ENCODE results near the gene CTSZ. TPM values are rescaled to one million over a fixed set of nuclear protein-coding genes. Genes with fewer than 3 reads are reported as not detected.

Gene CTSZ
- total and polyA plus RNA-seq, 2 of the 8 experiments (the other 6 are each of a cell fraction or from before 2014, with no cell fraction given), result 32.8 to 34.0 TPM

DNA sequence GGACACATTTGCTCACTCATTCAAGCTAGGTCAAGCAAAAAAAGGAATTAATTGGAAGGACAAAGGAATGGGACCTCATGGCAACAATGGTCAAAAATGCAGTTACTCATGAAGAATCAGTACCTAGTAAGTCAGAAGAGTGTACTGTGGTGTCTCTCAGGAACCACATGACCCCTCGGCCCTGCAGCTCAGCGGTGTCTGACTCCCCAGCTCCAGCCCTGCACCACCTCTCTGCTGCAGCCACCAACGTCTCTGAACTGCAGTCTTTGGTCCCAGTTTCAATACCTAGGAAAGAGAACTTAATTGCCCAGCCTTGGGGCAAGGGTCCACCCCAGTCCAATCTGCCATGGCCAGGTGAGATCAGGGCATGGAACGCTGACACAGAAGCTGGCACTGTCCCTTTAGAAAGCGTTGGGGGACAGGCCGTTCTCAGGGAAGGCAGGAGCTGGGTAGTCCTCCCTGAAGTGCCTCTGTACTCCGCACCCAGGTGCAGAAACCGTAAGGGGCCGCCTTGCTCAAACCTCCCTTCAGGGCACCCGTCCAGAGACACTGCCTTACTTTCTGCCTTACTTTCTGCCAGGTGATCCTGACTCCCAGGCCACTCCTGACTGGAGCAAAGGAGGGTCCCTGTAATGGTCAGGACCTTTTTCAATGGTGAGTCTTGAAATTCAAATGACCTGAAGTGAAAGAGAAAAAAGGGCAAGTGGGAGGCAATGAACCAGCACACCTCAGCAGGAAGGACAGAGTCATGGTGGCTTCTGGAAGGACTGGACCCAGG is 39.2 kb downstream of the CTSZ start:
- no peaks in the 10 kb centered on the region for H3K23me2 ChIP-seq (ENCODE audit: low read depth, low read length)
- FAIRE-seq, result no peak
- POLR2A ChIA-PET (ENCODE audit: partially characterized antibody), result no interaction called here
- TF ChIP-seq ZNF274 (IDR thresholded peaks at IDR 0.05; ENCODE audit: borderline replicate concordance, extremely low read depth, low read length) (no peak), HDAC6 (IDR thresholded peaks at IDR 0.05; ENCODE audit: low read depth, low read length) (no peak), POU5F1 (IDR thresholded peaks at IDR 0.05; ENCODE audit: low read depth, low read length) (no peak), CBX5 (IDR thresholded peaks at IDR 0.05; ENCODE audit: low read depth, low read length) (no peak), NANOG (IDR thresholded peaks at IDR 0.05; ENCODE audit: insufficient read depth, low read depth, low read length, poor library complexity, severe bottlenecking) (no peak), RFX5 (IDR thresholded peaks at IDR 0.05; ENCODE audit: borderline replicate concordance, low read depth, low read length) (no peak), SIN3A (conservative IDR thresholded peaks at IDR 0.05 in 1 of 2, IDR thresholded peaks at IDR 0.05 in 1 of 2; ENCODE audit: low read depth in 1 of 2, low read length in 2 of 2) (no peak), JUND (IDR thresholded peaks at IDR 0.05; ENCODE audit: low read length) (no peak), KDM4A (IDR thresholded peaks at IDR 0.05; ENCODE audit: low read depth, low read length, severe bottlenecking) (no peak), FOSL1 (IDR thresholded peaks at IDR 0.05; ENCODE audit: insufficient read depth, low read depth, low read length) (no peak), JUN (IDR thresholded peaks at IDR 0.05; ENCODE audit: low read depth, low read length) (no peak), HDAC2 (IDR thresholded peaks at IDR 0.05; ENCODE audit: borderline replicate concordance in 1 of 2, low read depth in 2 of 2, low read length in 2 of 2) (no peak)

More for the DNA sequence above, 39.2 kb downstream of the CTSZ start:
- Histone ChIP-seq H3K4ac (replicated peaks; ENCODE audit: insufficient read length, low read depth, low read length) (no peak overlapping the region), H3K79me1 (ENCODE audit: low read depth, low read length) (no peaks in the 10 kb centered on the region), H2BK20ac (ENCODE audit: low read length) (0 out of 2 replicates have a peak overlapping the region, but pooled peaks have one; percentile 35), H3K27me3 (replicated peaks in 1 of 4; ENCODE audit: control insufficient read depth in 3 of 4, extremely low read depth in 1 of 4, insufficient read depth in 3 of 4, low read length in 3 of 4) (no peaks in the 10 kb centered on the region; a peak in 1 of 7 replicates), H4K91ac (replicated peaks; ENCODE audit: insufficient read length, low read length) (no peak overlapping the region), H3K27ac (ENCODE audit: low read depth, low read length) (no peak overlapping the region), H2AK5ac (ENCODE audit: low read depth, low read length) (no peak overlapping the region), H3K9ac (replicated peaks in 1 of 4; ENCODE audit: extremely low read depth in 1 of 4, low read depth in 3 of 4, low read length in 3 of 4) (no peak overlapping the region), H3K9me3 (ENCODE audit: insufficient read depth in 2 of 2, low read depth in 1 of 2, low read length in 1 of 2) (no peaks in the 10 kb centered on the region), H3K23ac (ENCODE audit: insufficient read length) (no peak overlapping the region), H3K56ac (replicated peaks; ENCODE audit: insufficient read length, low read depth, low read length) (no peak overlapping the region), H2BK120ac (replicated peaks; ENCODE audit: low read depth, low read length) (no peak overlapping the region), H4K5ac (ENCODE audit: insufficient read length, low read depth, low read length) (no peak overlapping the region), H3K4me1 (replicated peaks in 1 of 4; ENCODE audit: control insufficient read depth in 3 of 4, insufficient read depth in 4 of 4, low read length in 3 of 4) (peaks cover 0 to 7% (median 0%) of the 10 kb centered on the region in 4 experiments; a peak in 2 of 7 replicates), H3K14ac (ENCODE audit: insufficient read length) (no peak overlapping the region), H2BK15ac (ENCODE audit: low read length) (no peak overlapping the region), H3K4me2 (ENCODE audit: insufficient read depth in 1 of 2, low read depth in 2 of 2, low read length in 2 of 2) (no peak overlapping the region), H4K8ac (ENCODE audit: extremely low read depth, insufficient read depth, low read length) (peak overlapping the region; percentile 38; the same call in 1 of the 2 replicates), H3K4me3 (ENCODE audit: extremely low read depth in 1 of 4, insufficient read depth in 2 of 4, low read depth in 3 of 4, low read length in 4 of 4) (no peak overlapping the region), H3K79me2 (ENCODE audit: control insufficient read depth in 1 of 2, insufficient read depth in 2 of 2, low read length in 2 of 2) (no peaks in the 10 kb centered on the region), H2BK12ac (ENCODE audit: low read depth, low read length) (no peak overlapping the region), H2AFZ (ENCODE audit: low read length) (0 out of 2 replicates have a peak overlapping the region, but pooled peaks have one; percentile 33), H3K18ac (ENCODE audit: extremely low read depth, low read length) (no peak overlapping the region), H4K20me1 (replicated peaks in 1 of 2; ENCODE audit: control insufficient read depth in 1 of 2, insufficient read depth in 2 of 2, low read length in 2 of 2) (no peaks in the 10 kb centered on the region), H2BK5ac (ENCODE audit: low read depth, low read length) (no peak overlapping the region), H3K36me3 (ENCODE audit: control insufficient read depth in 2 of 4, insufficient read depth in 4 of 4, low read length in 3 of 4) (no peaks in the 10 kb centered on the region)
- no peak for DNase-seq (ENCODE audit: low read depth in 1 of 2, low spot score in 2 of 2)
- CTCF ChIA-PET (ENCODE audit: partially characterized antibody), result interaction anchor here (1.0 kb wide), 1 partner anchor 11 kb away, joined by 3 read pairs; no protein-coding TSS in a partner anchor
- 91% methylated on average over 10 of the region's 10 CpGs; no CpG with 5 or more reads in 1 of the 2 experiments for WGBS, 2 experiments (ENCODE audit: extremely low coverage in 1 of 2, insufficient coverage in 1 of 2, insufficient read length in 1 of 2, insufficient replicate concordance in 2 of 2, low coverage in 1 of 2, low lambda C conversion rate in 2 of 2, missing lambda C conversion rate in 1 of 2)

All from H1 (cell line).